Stimulated activated naive B cell treated with anti-CD40 and anti-IgM and Interleukin-4, amounts not matched to agents 10 μg/mL and 1 μg/mL and 100 μg/mL, for 72 hours (primary cell): ENCODE results near the gene TRAPPC3.

Experiments used
- ATAC-seq, 2 donors: fragments of 150-1000 bp; cut with Tn5 transposase; replicated peaks; 2 replicates each; pipeline ENCODE4 v1.10.0; 2021; ENCODE audit warnings: moderate library complexity in 1 of 2
- DNase-seq: peaks from one replicate; pipeline ENCODE4 v3.0.0; 2021
- H3K27ac Mint-ChIP-seq: one replicate; pipeline ENCODE4 v1.8.0; 2022; ENCODE audit warnings: mild to moderate bottlenecking, mixed read lengths
- H3K27me3 Mint-ChIP-seq, 2 donors: one replicate each; pipeline ENCODE4 v1.8.0; 2022; ENCODE audit warnings: mixed read lengths in 2 of 2
- H3K36me3 Mint-ChIP-seq, 2 donors: one replicate each; pipeline ENCODE4 v1.8.0; 2022; ENCODE audit warnings: mixed read lengths in 2 of 2, mild to moderate bottlenecking in 1 of 2
- H3K4me1 Mint-ChIP-seq, 2 donors: one replicate each; pipeline ENCODE4 v1.8.0; 2022; ENCODE audit warnings: mixed read lengths in 2 of 2, mild to moderate bottlenecking in 1 of 2
- H3K4me3 Mint-ChIP-seq, 2 donors: one replicate each; pipeline ENCODE4 v1.8.0; 2022; ENCODE audit warnings: mild to moderate bottlenecking in 2 of 2, mixed read lengths in 2 of 2, moderate library complexity in 1 of 2
- H3K9me3 Mint-ChIP-seq, 2 donors: one replicate each; pipeline ENCODE4 v1.8.0; 2022; ENCODE audit warnings: mixed read lengths in 2 of 2, mild to moderate bottlenecking in 1 of 2

The TRAPPC3 gene

DNA sequence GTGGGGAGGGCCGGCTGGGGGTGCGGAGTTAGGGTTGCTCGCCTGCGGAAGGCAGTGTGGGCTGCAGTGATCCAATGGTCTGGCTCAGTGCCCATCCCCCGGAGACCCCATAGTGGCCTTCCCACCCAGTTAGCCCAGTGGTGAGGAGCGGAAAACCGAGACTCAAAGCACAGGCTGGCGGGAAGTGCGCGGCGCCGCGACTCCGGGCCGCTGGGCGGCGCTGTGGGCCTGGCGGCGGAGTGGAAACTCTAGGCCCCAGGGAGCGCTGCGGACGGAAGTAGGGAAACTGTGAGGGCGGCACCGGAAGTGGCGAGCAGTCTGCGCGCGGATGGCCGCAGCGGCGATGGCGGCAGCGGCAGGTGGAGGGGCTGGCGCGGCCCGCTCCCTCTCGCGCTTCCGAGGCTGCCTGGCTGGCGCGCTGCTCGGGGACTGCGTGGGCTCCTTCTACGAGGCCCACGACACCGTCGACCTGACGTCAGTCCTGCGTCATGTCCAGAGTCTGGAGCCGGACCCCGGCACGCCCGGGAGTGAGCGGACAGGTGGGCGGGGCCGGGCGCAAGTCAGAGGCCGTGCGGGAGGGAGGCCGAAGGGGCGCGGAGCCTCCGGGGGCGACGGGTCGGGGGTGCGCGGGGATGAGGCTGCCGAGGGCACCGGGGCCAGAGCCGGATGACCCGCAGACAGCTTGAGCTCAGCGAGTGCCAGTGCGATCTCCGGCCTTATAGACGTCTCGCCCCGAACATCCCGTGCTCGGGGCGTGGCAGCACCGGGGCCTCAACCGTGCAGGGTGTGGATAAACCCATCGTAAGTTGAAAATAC is 60.5 kb downstream of the TRAPPC3 start, which contains the start of gene ADPRS:
ADPRS (plus strand) TSS at position 316 of the 816 bp plus-strand sequence; CDS start at position 329, 13 bp downstream.
- ATAC-seq (peak; percentile 90 to 92), DNase-seq (peak; percentile 85)
- H3K4me3 Mint-ChIP-seq = peak within 1 kb of the TSS; percentile 91 to 96
- peak within 1 kb of the TSS; percentile 95 for H3K27ac Mint-ChIP-seq
- H3K9me3 Mint-ChIP-seq = no peaks in the 10 kb centered on the region
- H3K4me1 Mint-ChIP-seq = peaks cover 16 to 28% of the 10 kb centered on the region in 2 donors
- peaks cover 21 to 37% of the 10 kb centered on the region in 2 donors for H3K36me3 Mint-ChIP-seq
- peaks cover 0 to 13% of the 10 kb centered on the region in 2 donors for H3K27me3 Mint-ChIP-seq

- peak; percentile 24 to 45 for ATAC-seq
- no peaks in the 10 kb centered on the region for H3K9me3 Mint-ChIP-seq
- DNase-seq = no peak
- H3K27me3 Mint-ChIP-seq = peaks cover 0 to 13% of the 10 kb centered on the region in 2 donors
- H3K4me3 Mint-ChIP-seq = peak overlapping the region; percentile 91 to 96
- peaks cover 16 to 23% of the 10 kb centered on the region in 2 donors for H3K4me1 Mint-ChIP-seq
- peaks cover 18 to 34% of the 10 kb centered on the region in 2 donors for H3K36me3 Mint-ChIP-seq
- H3K27ac Mint-ChIP-seq = peak overlapping the region; percentile 77
These were observed 61.1 kb downstream of the TRAPPC3 start for GRCh38 chr1:36088265-36088576.

- ATAC-seq = no peak
- Mint-ChIP-seq H3K9me3 (no peaks in the 10 kb centered on the region), H3K4me1 (peaks cover 14 to 21% of the 10 kb centered on the region in 2 donors), H3K36me3 (peaks cover 11 to 26% of the 10 kb centered on the region in 2 donors), H3K4me3 (peak overlapping the region in 1 of 2 donors; percentile 30), H3K27me3 (peaks cover 0 to 15% of the 10 kb centered on the region in 2 donors), H3K27ac (peak overlapping the region; percentile 77)
- DNase-seq = no peak
These were observed 61.8 kb downstream of the TRAPPC3 start for GRCh38 chr1:36087233-36088123.
